GM23338 (cell line): Measurements from ENCODE around the gene ALPG. TPM values are rescaled to one million over a fixed set of nuclear protein-coding genes. Genes with fewer than 3 reads are reported as not detected.
"Not testable (repeated sequence)": the region's sequence is repeated elsewhere in the genome, so short reads cannot be mapped to it uniquely, and the experiment has no call there.

Experiments used
- ATAC-seq: fragments of 200-7000 bp; cut with Tn5 transposase; 3 replicates; pipeline ENCODE4 v1.9.1; 2020
- DNase-seq: peaks from one replicate; pipeline ENCODE4 v3.0.0-alpha.2; 2015; ENCODE audit warnings: low spot score
- H2AFZ ChIP-seq: fragments of 200-600 bp; sonication (generic); 2 replicates; pipeline ENCODE4 v1.8.0; 2016; ENCODE audit warnings: antibody characterized with exemption, mild to moderate bottlenecking, moderate library complexity
- H3F3A ChIP-seq: fragments of 200-600 bp; sonication (generic); replicated peaks from 2 replicates; pipeline ENCODE4 v1.8.0; 2017; ENCODE audit warnings: antibody characterized with exemption, mixed run types, low read depth
- H3K27ac ChIP-seq: fragments of 200-600 bp; sonication (generic); 2 replicates; pipeline ENCODE4 v1.6.1; 2016; ENCODE audit warnings: low read depth
- H3K27me3 ChIP-seq: fragments of 200-600 bp; sonication (generic); 2 replicates; pipeline ENCODE4 v1.8.0; 2016; ENCODE audit warnings: mild to moderate bottlenecking, mixed run types, moderate library complexity; ENCODE audit not compliant: insufficient read depth
- H3K36me3 ChIP-seq: fragments of 200-600 bp; sonication (generic); 2 replicates; pipeline ENCODE4 v1.8.0; 2016; ENCODE audit warnings: mild to moderate bottlenecking; ENCODE audit not compliant: insufficient read depth
- H3K4me1 ChIP-seq: fragments of 200-600 bp; sonication (generic); 2 replicates; pipeline ENCODE4 v1.8.0; 2016; ENCODE audit warnings: mild to moderate bottlenecking, moderate library complexity; ENCODE audit not compliant: insufficient read depth
- H3K4me2 ChIP-seq: fragments of 200-600 bp; sonication (generic); 2 replicates; pipeline ENCODE4 v1.7.1; 2017; ENCODE audit warnings: mixed run types
- H3K4me3 ChIP-seq: fragments of 200-600 bp; sonication (generic); 2 replicates; pipeline ENCODE4 v1.6.1; 2016; ENCODE audit warnings: mixed run types
- H3K79me2 ChIP-seq: fragments of 200-600 bp; sonication (generic); replicated peaks from 2 replicates; pipeline ENCODE4 v1.8.0; 2017; ENCODE audit warnings: mild to moderate bottlenecking; ENCODE audit not compliant: insufficient read depth
- H3K9me2 ChIP-seq: fragments of 200-600 bp; sonication (generic); 2 replicates; pipeline ENCODE4 v1.8.0; 2017; ENCODE audit not compliant: insufficient read depth
- H4K20me1 ChIP-seq: fragments of 200-600 bp; sonication (generic); replicated peaks from 2 replicates; pipeline ENCODE4 v1.8.0; 2017; ENCODE audit warnings: mild to moderate bottlenecking; ENCODE audit not compliant: insufficient read depth
- H3K27ac Mint-ChIP-seq: 2 replicates; pipeline ENCODE4 v1.8.0; 2020; ENCODE audit warnings: inconsistent platforms, mild to moderate bottlenecking, moderate library complexity, mixed read lengths
- H3K27me3 Mint-ChIP-seq: 3 replicates; pipeline ENCODE4 v1.8.0; 2022; ENCODE audit warnings: low read depth, mild to moderate bottlenecking, moderate library complexity, mixed read lengths, inconsistent platforms; ENCODE audit not compliant: insufficient read depth, poor library complexity
- H3K36me3 Mint-ChIP-seq: 3 replicates; pipeline ENCODE4 v1.8.0; 2021; ENCODE audit warnings: low read depth, mild to moderate bottlenecking, inconsistent platforms, moderate library complexity, mixed read lengths
- H3K4me1 Mint-ChIP-seq: 3 replicates; pipeline ENCODE4 v1.8.0; 2020; ENCODE audit warnings: mild to moderate bottlenecking, inconsistent platforms, mixed read lengths
- H3K4me3 Mint-ChIP-seq: 3 replicates; pipeline ENCODE4 v1.8.0; 2021; ENCODE audit warnings: moderate library complexity, mild to moderate bottlenecking, inconsistent platforms, mixed read lengths
- H3K9me3 Mint-ChIP-seq: 3 replicates; pipeline ENCODE4 v1.8.0; 2020; ENCODE audit warnings: moderate library complexity, mild to moderate bottlenecking, inconsistent platforms, mixed read lengths
- CTCF ChIP-seq, 2 experiments: fragments of 200-600 bp in 1 of 2; sonication (generic) in 1 of 2; conservative IDR thresholded peaks; 2 replicates each; pipeline versions ENCODE4 v1.5.1 to v1.6.1; 2016 to 2017; ENCODE audit warnings: antibody characterized with exemption in 2 of 2, low read depth in 2 of 2, mild to moderate bottlenecking in 2 of 2, moderate library complexity in 1 of 2
- EZH2 ChIP-seq: fragments of 200-600 bp; sonication (generic); IDR thresholded peaks from one replicate; pipeline ENCODE4 v1.8.0; 2017; ENCODE audit warnings: antibody characterized with exemption, mild to moderate bottlenecking, low read depth; ENCODE audit not compliant: unreplicated experiment
- polyA plus RNA-seq: library from polyadenylated mRNA; unstranded; fragments of >200 nt; fragmentation: Nextera tagmentation; extraction: Ambion mirVana; gene quantifications from 2 replicates; pipeline ENCODE4 v1.2.1, GENCODE V29; 2016
- total RNA-seq: library from RNA; depleted of rRNA; stranded (reverse); fragments of >200 nt; shearing (Covaris generic); gene quantifications from 2 replicates; pipeline ENCODE4 v1.2.3, GENCODE V29; 2014

Gene ALPG
- total and polyA plus RNA-seq, 2 experiments from 2014 or later: 0.89 to 2.5 TPM

DNA sequence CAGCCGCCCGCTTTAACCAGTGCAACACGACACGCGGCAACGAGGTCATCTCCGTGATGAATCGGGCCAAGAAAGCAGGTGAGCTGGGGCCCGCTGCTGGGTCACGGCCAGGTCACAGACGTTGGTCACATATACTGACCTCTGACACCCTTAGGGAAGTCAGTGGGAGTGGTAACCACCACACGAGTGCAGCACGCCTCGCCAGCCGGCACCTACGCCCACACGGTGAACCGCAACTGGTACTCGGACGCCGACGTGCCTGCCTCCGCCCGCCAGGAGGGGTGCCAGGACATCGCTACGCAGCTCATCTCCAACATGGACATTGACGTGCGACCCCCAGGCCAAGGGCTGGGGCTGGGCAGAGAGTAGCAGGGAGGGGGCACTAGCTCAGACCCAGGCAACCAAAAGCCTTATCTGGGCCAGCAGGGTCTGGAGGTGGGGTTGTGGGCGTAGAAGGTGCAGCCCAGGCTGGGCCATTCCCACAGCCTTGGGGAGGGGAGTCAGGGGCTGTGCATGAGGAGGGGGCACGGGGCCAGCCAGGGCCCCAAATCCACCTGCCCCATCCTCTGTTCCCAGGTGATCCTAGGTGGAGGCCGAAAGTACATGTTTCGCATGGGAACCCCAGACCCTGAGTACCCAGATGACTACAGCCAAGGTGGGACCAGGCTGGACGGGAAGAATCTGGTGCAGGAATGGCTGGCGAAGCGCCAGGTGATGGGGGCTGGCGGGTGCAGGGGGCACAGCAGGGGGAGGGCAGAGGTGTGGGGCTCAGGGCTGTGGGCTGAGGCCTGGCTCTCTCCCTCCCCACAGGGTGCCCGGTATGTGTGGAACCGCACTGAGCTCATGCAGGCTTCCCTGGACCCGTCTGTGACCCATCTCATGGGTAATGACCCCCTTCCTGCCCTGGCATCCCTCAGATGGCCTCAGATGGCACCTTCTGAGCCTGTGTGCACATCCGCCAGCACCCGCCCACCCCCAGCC, 26.7 kb upstream of the ALPG start:
- H3K36me3 ChIP-seq, H3K4me1 Mint-ChIP-seq, H3K79me2 ChIP-seq, H3K36me3 Mint-ChIP-seq, H3F3A ChIP-seq, H2AFZ ChIP-seq, H3K27ac ChIP-seq, DNase-seq, H3K4me1 ChIP-seq, H3K4me2 ChIP-seq, ATAC-seq, H3K4me3 ChIP-seq, H4K20me1 ChIP-seq, H3K9me3 Mint-ChIP-seq, H3K27ac Mint-ChIP-seq, H3K9me2 ChIP-seq, H3K4me3 Mint-ChIP-seq: not testable (repeated sequence)
- peaks cover 33% of the 10 kb centered on the region for H3K27me3 ChIP-seq
- H3K27me3 Mint-ChIP-seq: peaks cover 20% of the 10 kb centered on the region

GRCh38 chr2:232381204-232382031, 25.2 kb upstream of the ALPG start:
- peak; percentile 59 for DNase-seq
- not testable (repeated sequence) for H3K36me3 Mint-ChIP-seq, H2AFZ ChIP-seq, H3K4me1 ChIP-seq, H3K4me1 Mint-ChIP-seq, H3K9me3 Mint-ChIP-seq, H3K79me2 ChIP-seq, H3F3A ChIP-seq, H3K27ac ChIP-seq, H3K27ac Mint-ChIP-seq, H3K36me3 ChIP-seq, H4K20me1 ChIP-seq, H3K9me2 ChIP-seq, H3K4me3 Mint-ChIP-seq
- peak overlapping the region; percentile 30; the same call in 1 of the 2 replicates for H3K4me3 ChIP-seq
- peaks cover 48% of the 10 kb centered on the region for H3K27me3 ChIP-seq
- TF ChIP-seq CTCF (conservative IDR thresholded peaks at IDR 0.05; ENCODE audit: low read depth in 2 of 2): peak in 1 of 2 experiments; percentile 60; a peak in 2 of 4 replicates
- ATAC-seq: peak; percentile 58
- peaks cover 36% of the 10 kb centered on the region for H3K27me3 Mint-ChIP-seq
- peak overlapping the region; percentile 48; the same call in 1 of the 2 replicates for H3K4me2 ChIP-seq

- Histone ChIP-seq H4K20me1 (no peaks in the 10 kb centered on the region), H3K4me2 (no peak overlapping the region), H3K27ac (no peak overlapping the region), H3F3A (no peaks in the 10 kb centered on the region), H3K4me3 (no peak overlapping the region), H3K4me1 (peaks cover 9% of the 10 kb centered on the region), H3K9me2 (no peaks in the 10 kb centered on the region), H3K36me3 (no peaks in the 10 kb centered on the region), H3K27me3 (peaks cover 59% of the 10 kb centered on the region), H3K79me2 (no peaks in the 10 kb centered on the region), H2AFZ (no peak overlapping the region)
- ATAC-seq (no peak), DNase-seq (no peak)
- H3K9me3 Mint-ChIP-seq: no peaks in the 10 kb centered on the region
- peaks cover 9% of the 10 kb centered on the region; the same call in 2 of the 3 replicates for H3K4me1 Mint-ChIP-seq
- H3K36me3 Mint-ChIP-seq: no peaks in the 10 kb centered on the region; the same call in 2 of the 3 replicates
- no peak overlapping the region for H3K27ac Mint-ChIP-seq
- TF ChIP-seq EZH2: no peak
- H3K27me3 Mint-ChIP-seq: peaks cover 47% of the 10 kb centered on the region
- H3K4me3 Mint-ChIP-seq: no peak overlapping the region
Observed at GRCh38 chr2:232382331-232383225, 24.1 kb upstream of the ALPG start.
